ENCODE measurements around the gene SIX2. TPM values are rescaled to one million over a fixed set of nuclear protein-coding genes. Genes with fewer than 3 reads are reported as not detected.

The SIX2 gene
- 22.2 TPM for total RNA-seq

DNA sequence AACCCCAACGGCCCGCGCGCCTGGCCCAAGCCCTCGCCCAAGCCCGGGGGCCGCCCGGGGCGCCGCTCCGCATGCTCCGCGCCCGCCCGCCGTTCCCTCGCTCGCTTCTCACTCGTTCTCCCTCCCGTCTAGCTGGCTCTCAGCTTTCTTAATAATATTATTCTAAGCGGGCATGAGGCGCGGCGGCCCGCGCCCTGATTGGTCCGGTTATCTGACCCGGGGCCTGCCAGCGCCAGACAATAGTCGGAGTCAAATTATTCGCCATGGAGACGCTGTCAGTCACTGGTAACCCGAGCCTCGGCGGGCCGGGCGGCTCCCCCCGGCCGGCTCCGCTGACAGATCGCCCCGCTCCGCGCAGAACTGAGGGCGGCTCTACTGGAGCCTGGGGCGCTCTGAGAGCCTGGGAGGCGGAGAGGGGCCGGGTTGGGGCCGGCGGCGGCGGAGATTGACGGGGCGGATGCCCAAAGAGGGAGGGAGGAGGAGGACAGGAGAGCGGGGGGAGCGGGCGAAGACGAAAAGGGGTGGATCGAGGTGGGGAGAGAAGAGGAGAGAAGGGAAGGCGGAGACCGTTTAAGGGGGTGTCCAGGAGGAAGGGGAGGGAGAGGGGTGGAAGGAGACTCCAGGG, at the start of gene SIX2:
Gene SIX2 (minus strand): TSS at position 150 of the 625 bp plus-strand sequence. CDS start 342 bp downstream, outside the sequence.
- H3K27ac ChIP-seq, result peak within 1 kb of the TSS; percentile 91 to 96
- no peaks in the 10 kb centered on the region for H3K9me3 ChIP-seq
- no peaks in the 10 kb centered on the region for H3K27me3 ChIP-seq
- DNase-seq (ENCODE audit: low spot score in 2 of 2), result peak; percentile 87 to 97
- H3K4me1 ChIP-seq, result peaks cover 14 to 30% of the 10 kb centered on the region in 2 donors
- peaks cover 0 to 8% of the 10 kb centered on the region in 2 donors for H3K36me3 ChIP-seq
- TF ChIP-seq, protein P1, sequence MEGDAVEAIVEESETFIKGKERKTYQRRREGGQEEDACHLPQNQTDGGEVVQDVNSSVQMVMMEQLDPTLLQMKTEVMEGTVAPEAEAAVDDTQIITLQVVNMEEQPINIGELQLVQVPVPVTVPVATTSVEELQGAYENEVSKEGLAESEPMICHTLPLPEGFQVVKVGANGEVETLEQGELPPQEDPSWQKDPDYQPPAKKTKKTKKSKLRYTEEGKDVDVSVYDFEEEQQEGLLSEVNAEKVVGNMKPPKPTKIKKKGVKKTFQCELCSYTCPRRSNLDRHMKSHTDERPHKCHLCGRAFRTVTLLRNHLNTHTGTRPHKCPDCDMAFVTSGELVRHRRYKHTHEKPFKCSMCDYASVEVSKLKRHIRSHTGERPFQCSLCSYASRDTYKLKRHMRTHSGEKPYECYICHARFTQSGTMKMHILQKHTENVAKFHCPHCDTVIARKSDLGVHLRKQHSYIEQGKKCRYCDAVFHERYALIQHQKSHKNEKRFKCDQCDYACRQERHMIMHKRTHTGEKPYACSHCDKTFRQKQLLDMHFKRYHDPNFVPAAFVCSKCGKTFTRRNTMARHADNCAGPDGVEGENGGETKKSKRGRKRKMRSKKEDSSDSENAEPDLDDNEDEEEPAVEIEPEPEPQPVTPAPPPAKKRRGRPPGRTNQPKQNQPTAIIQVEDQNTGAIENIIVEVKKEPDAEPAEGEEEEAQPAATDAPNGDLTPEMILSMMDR (IDR thresholded peaks at IDR 0.05), result no peak
- H3K4me3 ChIP-seq, result peak within 1 kb of the TSS; percentile 66 to 75
- intact Hi-C loops (cut with DNase I), result loop anchor here (1.0 to 5.0 kb wide), 3 partner anchors 164 to 842 kb away; partner anchors contain the start of gene PPM1B

DNA sequence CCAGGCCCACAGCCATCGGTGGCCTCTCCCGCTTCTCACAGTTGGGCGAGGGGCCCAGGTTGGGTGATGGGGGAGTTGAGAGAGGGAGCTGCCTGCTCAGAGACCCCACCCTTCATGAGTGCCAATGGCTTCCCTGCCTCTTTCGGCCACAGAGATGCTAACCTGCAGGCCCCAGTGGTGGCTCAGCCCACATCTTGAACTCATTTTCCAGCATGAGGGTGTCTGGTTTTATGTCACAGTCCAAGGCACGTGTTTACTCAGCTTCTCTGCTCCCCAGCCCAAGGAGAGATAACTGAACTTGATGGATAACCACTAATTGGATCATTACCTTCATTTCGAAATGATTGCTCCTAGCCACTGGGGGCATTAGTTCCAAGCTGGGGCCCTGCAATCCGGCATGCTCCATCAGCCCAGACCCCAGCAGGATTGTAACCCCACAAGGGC, 45.9 kb upstream of the SIX2 start:
- Histone ChIP-seq H3K27me3 (no peaks in the 10 kb centered on the region), H3K4me1 (no peaks in the 10 kb centered on the region), H3K9me3 (no peaks in the 10 kb centered on the region), H3K4me3 (no peak overlapping the region), H3K36me3 (no peaks in the 10 kb centered on the region), H3K27ac (no peak overlapping the region)
- no peak for DNase-seq (ENCODE audit: low spot score in 2 of 2)
- TF ChIP-seq, protein P1 (IDR thresholded peaks at IDR 0.05), result no peak
- intact Hi-C loops (cut with DNase I), result no loop called here

DNA sequence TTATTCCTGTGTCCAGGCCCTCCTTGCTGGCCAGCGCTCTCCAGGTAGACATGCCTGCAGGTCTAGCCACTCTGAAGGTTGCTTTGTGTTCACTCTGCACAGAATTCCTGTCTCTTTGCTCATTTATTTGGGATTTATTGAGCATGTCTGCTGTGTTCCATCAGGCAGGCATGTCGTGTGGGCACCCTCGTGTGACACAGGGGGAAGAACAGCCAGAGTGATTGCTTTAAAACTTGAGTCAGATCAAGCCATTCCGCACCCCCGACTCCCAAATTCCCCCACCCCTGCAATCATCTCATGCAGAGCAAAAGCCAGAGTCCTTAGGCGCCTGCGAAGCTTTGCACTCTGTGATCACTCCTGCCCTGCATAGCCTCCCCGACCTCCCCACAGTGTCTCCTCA, 44.7 kb upstream of the SIX2 start:
- H3K36me3 ChIP-seq, result no peaks in the 10 kb centered on the region
- no peak overlapping the region for H3K27ac ChIP-seq
- H3K9me3 ChIP-seq, result no peaks in the 10 kb centered on the region
- H3K4me3 ChIP-seq, result no peak overlapping the region
- H3K4me1 ChIP-seq, result no peaks in the 10 kb centered on the region
- H3K27me3 ChIP-seq, result no peaks in the 10 kb centered on the region
- no peak for DNase-seq (ENCODE audit: low spot score in 2 of 2)
- intact Hi-C loops (cut with DNase I), result no loop called here
- TF ChIP-seq, protein P1 (IDR thresholded peaks at IDR 0.05), result no peak

DNA sequence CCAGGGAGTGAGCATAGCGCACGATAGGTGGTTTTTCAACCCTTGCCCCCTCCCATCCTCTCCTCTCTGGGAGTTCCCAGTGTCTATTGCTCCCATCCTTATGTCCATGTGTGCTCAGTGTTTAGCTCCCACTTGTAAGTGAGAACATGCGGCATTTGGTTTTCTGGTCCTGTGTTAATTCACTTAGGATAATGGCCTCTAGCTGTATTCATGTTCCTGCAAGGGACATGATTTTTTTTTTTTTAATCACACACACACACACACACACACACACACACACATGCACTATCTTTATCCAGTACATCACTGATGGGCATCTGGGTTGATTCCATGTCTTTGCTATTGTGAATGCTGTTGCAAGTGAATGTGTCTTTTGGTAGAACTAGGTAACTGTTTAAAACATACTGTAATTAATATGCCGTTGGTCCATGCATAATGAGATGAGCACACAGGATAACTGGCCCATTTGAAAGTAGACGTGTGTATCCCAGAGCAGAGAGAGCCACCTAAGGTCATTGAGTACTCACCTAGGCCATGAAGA, 43.2 kb upstream of the SIX2 start:
- Histone ChIP-seq H3K27me3 (no peaks in the 10 kb centered on the region), H3K4me1 (no peaks in the 10 kb centered on the region), H3K9me3 (no peaks in the 10 kb centered on the region), H3K4me3 (no peak overlapping the region), H3K36me3 (no peaks in the 10 kb centered on the region), H3K27ac (no peak overlapping the region)
- TF ChIP-seq, protein P1 (IDR thresholded peaks at IDR 0.05), result no peak
- intact Hi-C loops (cut with DNase I), result no loop called here
- no peak for DNase-seq (ENCODE audit: low spot score in 2 of 2)

DNA sequence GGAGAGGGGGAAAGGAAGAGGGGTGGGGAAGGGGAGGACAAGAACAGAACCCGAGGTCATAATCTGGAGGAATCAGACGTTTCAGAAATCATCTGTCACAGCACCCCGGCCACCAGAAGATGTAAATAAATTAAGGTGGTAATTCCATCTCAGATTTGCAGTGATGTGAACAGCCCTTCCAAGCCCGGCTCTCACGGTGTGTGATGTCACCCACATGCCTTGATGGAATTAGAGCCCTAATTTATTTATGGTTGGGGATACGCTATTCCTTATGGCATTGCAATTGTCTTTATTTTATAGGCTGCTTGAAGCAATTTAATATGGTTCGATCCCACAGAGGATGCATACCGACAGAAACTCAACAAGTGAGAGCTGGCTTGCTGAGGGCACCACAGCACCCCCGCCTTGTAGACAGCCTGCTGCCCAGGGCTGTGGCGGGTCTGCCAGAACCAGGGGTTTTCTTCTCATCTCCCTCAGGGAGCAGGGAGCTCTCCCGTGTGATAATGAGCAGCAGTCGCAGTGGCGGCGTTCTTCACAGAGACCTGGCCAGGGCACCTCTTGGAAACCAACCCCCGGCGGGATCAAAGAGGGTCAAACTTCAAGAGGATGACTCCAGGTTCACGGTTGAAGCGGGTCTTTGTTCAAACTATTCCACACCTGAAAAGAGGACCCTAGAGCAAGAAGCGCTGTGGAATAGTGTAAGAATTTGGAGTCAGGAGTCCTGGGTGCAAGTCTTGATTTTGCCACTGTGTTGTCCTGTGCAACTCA, 40.5 kb upstream of the SIX2 start:
- H3K4me3 ChIP-seq, result no peak overlapping the region
- no peaks in the 10 kb centered on the region for H3K36me3 ChIP-seq
- DNase-seq (ENCODE audit: low spot score in 2 of 2), result no peak
- H3K27me3 ChIP-seq, result no peaks in the 10 kb centered on the region
- H3K9me3 ChIP-seq, result no peaks in the 10 kb centered on the region
- H3K27ac ChIP-seq, result no peak overlapping the region
- H3K4me1 ChIP-seq, result no peaks in the 10 kb centered on the region
- intact Hi-C loops (cut with DNase I), result no loop called here
- TF ChIP-seq, protein P1 (IDR thresholded peaks at IDR 0.05), result no peak
